Non-pigmented ciliary epithelial cell (primary cell): ENCODE measurements around the gene ZBED1.
"Not testable (repeated sequence)": the region's sequence is repeated elsewhere in the genome, so short reads cannot be mapped to it uniquely, and the experiment has no call there.

Source experiments
- DNase-seq: peaks from one replicate; pipeline ENCODE4 v3.0.0-alpha.2; 2010; ENCODE audit warnings: low read depth

The ZBED1 gene

GRCh38 chrX:2497961-2498780 is 2.6 kb downstream of the ZBED1 start:
- DNase-seq, result no peak

DNA sequence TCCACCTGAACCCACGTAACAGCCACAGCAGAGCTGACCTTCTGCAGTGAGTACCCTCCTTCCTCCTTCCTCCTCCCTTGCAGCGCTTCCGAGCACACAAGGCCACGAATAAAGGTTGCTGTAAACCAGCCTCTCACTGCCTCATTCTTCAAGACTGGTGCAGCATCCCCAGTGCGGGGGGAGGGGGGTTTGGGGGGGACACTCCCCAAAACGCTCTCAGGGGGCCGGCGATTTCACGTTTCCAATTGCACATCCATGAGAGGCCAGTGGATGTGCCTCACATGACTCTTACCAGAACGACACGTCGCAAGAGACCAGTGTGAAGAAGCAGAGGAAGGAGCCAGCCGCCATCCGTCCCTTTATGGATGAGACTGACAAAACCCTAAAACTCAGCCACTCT is 5.2 kb downstream of the ZBED1 start:
- no peak for DNase-seq

GRCh38 chrX:2492531-2493218 is 8.1 kb downstream of the ZBED1 start:
- no peak for DNase-seq

- no peak for DNase-seq
Observed at GRCh38 chrX:2490634-2491033, 10.1 kb downstream of the ZBED1 start.

- DNase-seq, result no peak
Observed at GRCh38 chrX:2489446-2490445, 11.0 kb downstream of the ZBED1 start.

DNA sequence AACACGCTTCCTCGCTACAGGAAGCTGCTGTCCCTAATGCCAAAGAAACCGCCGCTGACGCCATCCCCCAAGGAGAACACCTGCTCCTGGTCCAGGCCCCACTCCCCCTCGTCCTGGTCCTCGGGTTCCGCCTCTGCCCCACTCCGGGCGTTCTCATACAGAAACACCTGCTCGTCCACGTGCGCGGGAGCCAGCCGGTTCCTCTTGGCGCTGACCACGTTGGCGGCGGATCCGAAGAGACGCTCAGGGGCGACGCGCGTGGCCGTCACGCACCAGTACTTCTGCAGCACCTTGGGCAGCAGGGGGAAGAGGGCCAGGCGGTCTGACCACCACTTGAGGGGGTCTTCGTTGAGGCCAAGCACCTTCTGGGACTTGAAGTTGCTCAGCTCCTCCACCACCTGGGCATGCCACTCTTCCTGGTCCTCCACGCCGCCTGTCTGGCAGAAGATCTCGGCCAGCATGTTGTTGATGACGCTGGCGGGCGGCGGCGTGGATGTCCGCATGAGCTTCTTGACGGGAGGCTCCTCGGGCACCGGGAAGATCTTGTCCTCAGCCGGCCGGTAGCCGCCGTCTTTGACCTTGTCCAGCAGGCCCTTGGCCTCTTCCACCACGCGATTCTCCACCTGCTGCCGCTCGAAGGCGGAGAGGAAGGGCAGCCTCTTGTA is 12.0 kb downstream of the ZBED1 start:
- no peak for DNase-seq

GRCh38 chrX:2487366-2487765 is 13.4 kb downstream of the ZBED1 start:
- no peak for DNase-seq

DNA sequence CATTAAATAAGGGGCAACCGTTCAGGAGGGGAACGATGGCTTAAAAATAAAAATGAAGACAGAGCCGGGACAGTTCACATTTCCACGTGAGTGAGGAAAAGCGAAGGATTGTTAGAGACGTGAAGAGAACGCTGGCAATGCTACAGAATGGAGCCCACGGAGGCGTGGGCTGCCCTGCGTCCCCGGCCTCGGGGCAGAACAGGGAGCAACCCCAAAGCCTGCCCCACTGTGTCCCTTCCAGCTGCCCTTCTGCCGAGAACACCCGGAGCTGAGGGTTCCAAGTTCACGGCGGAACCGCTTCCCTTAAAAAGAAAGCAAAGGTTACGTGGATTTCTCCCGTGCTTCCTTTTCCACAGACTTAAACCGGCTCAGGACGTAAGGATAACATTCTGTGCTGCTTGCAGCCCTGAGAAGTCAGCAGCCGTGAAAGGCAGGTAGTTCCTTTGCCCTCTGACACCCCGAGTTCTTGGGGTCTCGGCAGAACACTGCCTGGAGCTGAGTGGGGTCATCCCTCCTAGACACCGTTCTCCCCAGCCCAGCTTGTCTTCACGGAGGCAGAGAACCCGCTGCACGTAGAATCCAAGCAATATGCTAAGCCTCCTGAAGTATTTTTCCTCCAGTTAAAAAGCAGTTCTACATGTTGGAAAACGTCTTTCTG is 14.2 kb downstream of the ZBED1 start:
- no peak for DNase-seq

DNA sequence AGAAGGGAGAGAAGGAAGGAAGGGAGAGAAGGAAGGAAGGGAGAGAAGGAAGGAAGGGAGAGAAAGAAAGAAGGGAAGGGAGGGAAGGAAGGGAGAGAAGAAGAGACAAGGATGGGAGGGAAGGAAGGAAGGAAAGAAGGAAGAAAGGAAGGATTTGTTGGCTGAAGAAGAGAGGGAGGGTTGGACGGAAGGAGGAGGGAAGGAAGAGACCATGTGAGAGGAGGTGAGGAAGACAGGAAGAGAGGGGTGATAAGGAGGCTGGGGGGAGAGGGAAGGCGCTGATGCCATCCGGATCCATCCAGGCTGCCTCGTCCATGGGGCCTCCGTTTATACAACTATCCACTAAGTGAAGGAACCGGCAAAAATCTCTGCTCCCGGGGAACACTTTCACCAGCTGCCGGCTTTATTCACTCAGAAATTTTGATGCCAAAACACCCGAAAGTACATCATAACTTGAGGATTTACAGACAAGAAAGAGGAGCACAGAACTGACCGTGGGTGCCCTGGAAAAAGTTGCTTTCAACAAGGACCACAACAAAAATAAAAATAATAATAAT is 14.9 kb downstream of the ZBED1 start:
- no peak for DNase-seq

GRCh38 chrX:2484721-2485648 is 15.8 kb downstream of the ZBED1 start:
- no peak for DNase-seq

- no peak for DNase-seq
Observed at GRCh38 chrX:2484256-2484655, 16.5 kb downstream of the ZBED1 start.

DNA sequence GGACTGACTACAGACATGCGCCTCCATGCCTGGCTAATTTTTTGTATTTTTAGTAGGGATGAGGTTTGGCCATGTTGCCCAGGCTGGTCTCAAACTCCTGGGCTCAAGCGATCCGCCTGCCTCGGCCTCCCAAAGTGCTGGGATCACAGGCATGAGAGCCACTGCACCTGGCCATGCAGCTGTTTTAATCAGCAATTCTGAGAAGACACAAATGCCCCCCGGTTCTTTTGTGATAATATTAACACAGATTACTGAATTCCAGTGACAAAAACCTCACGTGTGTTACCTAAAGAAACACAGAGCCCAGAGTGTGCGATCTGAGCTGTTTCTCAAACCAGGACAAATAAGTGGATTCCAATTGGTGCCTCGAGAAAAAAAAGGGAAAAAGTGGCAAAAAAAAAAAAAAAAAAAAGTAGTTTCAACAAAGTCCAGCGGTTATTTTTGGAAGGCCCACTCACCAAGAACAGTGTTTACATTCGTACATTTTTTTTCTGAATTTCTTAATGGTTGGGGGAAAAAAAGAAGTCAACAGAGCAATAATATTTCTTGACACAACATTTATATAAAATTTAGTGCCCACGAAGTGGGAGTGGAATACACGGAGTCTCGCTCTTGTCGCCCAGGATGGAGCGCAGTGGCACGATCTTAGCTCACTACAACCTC is 17.2 kb downstream of the ZBED1 start:
- DNase-seq, result no peak

DNA sequence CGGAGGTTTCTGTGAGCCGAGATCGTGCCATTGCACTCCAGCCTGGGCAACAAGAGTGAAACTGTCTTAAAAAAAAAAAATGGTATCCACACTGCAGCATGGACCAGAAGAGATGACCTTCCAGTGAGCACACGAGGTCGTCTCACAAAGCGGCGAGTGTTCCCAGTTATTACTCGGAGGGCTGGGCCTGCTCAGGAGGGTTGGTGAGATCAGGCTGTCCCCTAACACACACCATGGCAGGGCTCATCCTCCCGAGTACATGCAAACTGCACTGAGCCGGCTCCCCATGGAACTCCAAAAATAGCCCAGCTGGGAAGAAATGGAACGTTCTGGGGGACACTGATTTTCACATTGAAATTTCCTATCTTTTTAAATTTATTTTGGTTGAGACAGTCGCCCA is 19.2 kb downstream of the ZBED1 start:
- not testable (repeated sequence) for DNase-seq

- DNase-seq, result not testable (repeated sequence)
Observed at GRCh38 chrX:2479982-2480381, 20.8 kb downstream of the ZBED1 start.

GRCh38 chrX:2479420-2479780 is 21.4 kb downstream of the ZBED1 start:
- DNase-seq, result no peak

GRCh38 chrX:2478546-2479419 is 22.0 kb downstream of the ZBED1 start:
- DNase-seq, result no peak

DNA sequence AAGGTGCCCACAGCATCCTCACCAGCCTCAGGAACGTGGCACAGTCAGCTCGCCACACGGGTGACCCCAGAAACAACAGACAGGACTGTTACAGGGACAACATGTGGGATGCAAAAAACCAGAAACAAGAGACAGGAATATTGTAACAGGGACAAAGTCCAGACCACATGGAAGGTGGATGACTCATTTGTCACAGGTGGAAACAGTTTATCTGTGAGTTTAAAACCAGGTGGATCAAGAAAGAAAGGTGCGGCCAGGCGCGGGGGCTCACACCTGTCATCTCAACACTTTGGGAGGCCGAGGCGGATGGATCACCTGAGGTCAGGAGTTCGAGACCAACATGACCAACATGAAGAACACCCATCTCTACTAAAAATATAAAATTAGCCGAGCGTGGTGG is 23.5 kb downstream of the ZBED1 start:
- DNase-seq, result not testable (repeated sequence)
